Aorta (tissue), 5 donors: Measurements from ENCODE around the gene CBLC. TPM values are rescaled to one million over a fixed set of nuclear protein-coding genes. Genes with fewer than 3 reads are reported as not detected.
A peak's percentile ranks its signal among the peaks of the same experiment; 100 is the strongest.

Source experiments
- ATAC-seq: fragments of 200-7000 bp; cut with Tn5 transposase; one replicate; pipeline ENCODE4 v1.9.1; 2022; ENCODE audit warnings: moderate library complexity; ENCODE audit not compliant: low FRiP score
- DNase-seq, 2 donors: peaks; one replicate each; pipeline ENCODE4 v3.0.0-alpha.2; 2020
- H3K27ac ChIP-seq, 2 donors: one replicate each; pipeline ENCODE4 v1.5.1; 2013; ENCODE audit warnings: low read length in 2 of 2, mild to moderate bottlenecking in 2 of 2, moderate library complexity in 2 of 2, control low read depth in 1 of 2, inconsistent platforms in 1 of 2, low read depth in 1 of 2
- H3K27me3 ChIP-seq, 2 donors: one replicate each; pipeline ENCODE4 v1.6.1; 2013; ENCODE audit warnings: control low read depth in 1 of 2, low read length in 1 of 2, mild to moderate bottlenecking in 1 of 2, moderate library complexity in 1 of 2; ENCODE audit not compliant: insufficient read depth in 2 of 2, control insufficient read depth in 1 of 2
- H3K36me3 ChIP-seq, 2 donors: one replicate each; pipeline ENCODE4 v1.6.1; 2013; ENCODE audit warnings: control low read depth in 1 of 2, low read length in 1 of 2, mild to moderate bottlenecking in 1 of 2; ENCODE audit not compliant: insufficient read depth in 2 of 2, control insufficient read depth in 1 of 2
- H3K4me1 ChIP-seq, 2 donors: one replicate each; pipeline ENCODE4 v1.6.1; 2013; ENCODE audit warnings: low read length in 2 of 2, control low read depth in 1 of 2, mild to moderate bottlenecking in 1 of 2, moderate library complexity in 1 of 2; ENCODE audit not compliant: insufficient read depth in 2 of 2, control insufficient read depth in 1 of 2
- H3K4me3 ChIP-seq, 2 donors: one replicate each; pipeline ENCODE4 v1.5.1; 2013; ENCODE audit warnings: low read length in 2 of 2, control low read depth in 1 of 2, mild to moderate bottlenecking in 1 of 2
- H3K9me3 ChIP-seq: one replicate; pipeline ENCODE4 v1.6.1; 2013; ENCODE audit warnings: mild to moderate bottlenecking, low read length; ENCODE audit not compliant: control insufficient read depth
- WGBS, 2 donors: extraction: QIAGEN DNeasy Blood & Tissue Kit; methylation state at CpG; one replicate each; pipeline ENCODE4 v1.1.7; 2013; 5-methylcytosine and 5-hydroxymethylcytosine counted together
- intact Hi-C, 2 donors: fragments of 100-400 bp; cut with DNase I; formaldehyde crosslinking; loops; one replicate each; pipeline versions ENCODE4 v1.14.2 to v1.15.0; 2022
- polyA plus RNA-seq, 2 donors: library from polyadenylated mRNA; stranded (reverse); fragments of 200-250 nt; gene quantifications; one replicate each; pipeline ENCODE4 v1.2.3, GENCODE V29; 2013
- total RNA-seq, 2 donors: library from RNA; stranded (reverse); fragmentation: NEBNext Ultra II Directional; extraction: Animal tissue kit (Norgen Biotek cat#: 25700); gene quantifications; one replicate each; pipeline ENCODE4 v1.2.1, GENCODE V29; 2021
- donor health status: healthy with polysubstance abuse.
- donor health status: Bipolar disorder and iron deficiency.
- donor health status: DM: no; HTN: no; CAD: no.
- donor health status: DM: no; HTN: no; CAD: no.
- donor health status: DM: yes; HTN: yes; CAD: no.

CBLC gene
- total and polyA plus RNA-seq, 4 donors = 13.3 TPM; not detected in 3

GRCh38 chr19:44737238-44738071 is 40.2 kb upstream of the CBLC start:
- Histone ChIP-seq H3K4me1 (no peaks in the 10 kb centered on the region), H3K9me3 (no peaks in the 10 kb centered on the region), H3K36me3 (no peaks in the 10 kb centered on the region), H3K27me3 (no peaks in the 10 kb centered on the region), H3K27ac (no peak overlapping the region), H3K4me3 (no peak overlapping the region)
- no peak for DNase-seq
- no peak for ATAC-seq
- intact Hi-C loops = no loop called here
- 53% methylated on average over 13 of the region's 13 CpGs for WGBS, 2 donors

- Histone ChIP-seq H3K36me3 (no peaks in the 10 kb centered on the region), H3K4me1 (no peaks in the 10 kb centered on the region), H3K4me3 (no peak overlapping the region), H3K27me3 (no peaks in the 10 kb centered on the region), H3K27ac (no peak overlapping the region), H3K9me3 (no peaks in the 10 kb centered on the region)
- no peak for ATAC-seq
- DNase-seq = no peak
- WGBS, 2 donors = 88% methylated on average over 2 of the region's 2 CpGs
- intact Hi-C loops = no loop called here
These were observed 39.6 kb upstream of the CBLC start for GRCh38 chr19:44738136-44738535.

GRCh38 chr19:44738603-44739558 is 38.8 kb upstream of the CBLC start:
- no peaks in the 10 kb centered on the region for H3K27me3 ChIP-seq
- ATAC-seq (no peak), DNase-seq (no peak)
- H3K27ac ChIP-seq = no peak overlapping the region
- H3K36me3 ChIP-seq = no peaks in the 10 kb centered on the region
- H3K4me3 ChIP-seq = no peak overlapping the region
- H3K9me3 ChIP-seq = no peaks in the 10 kb centered on the region
- H3K4me1 ChIP-seq = no peaks in the 10 kb centered on the region
- WGBS, 2 donors = 57 to 61% methylated on average over 11 of the region's 11 CpGs
- intact Hi-C loops = no loop called here

- ATAC-seq = no peak
- WGBS, 2 donors = 41 to 43% methylated on average over 3 of the region's 3 CpGs
- no peaks in the 10 kb centered on the region for H3K4me1 ChIP-seq
- H3K27ac ChIP-seq = no peak overlapping the region
- no peak for DNase-seq
- H3K9me3 ChIP-seq = no peaks in the 10 kb centered on the region
- H3K27me3 ChIP-seq = no peaks in the 10 kb centered on the region
- H3K36me3 ChIP-seq = no peaks in the 10 kb centered on the region
- no peak overlapping the region for H3K4me3 ChIP-seq
- intact Hi-C loops = loop anchor here in 1 of 2 donors (2.0 kb wide), 1 partner anchor 16 kb away; no protein-coding TSS in a partner anchor
These were observed 37.3 kb upstream of the CBLC start for GRCh38 chr19:44740351-44740824.

- Histone ChIP-seq H3K4me3 (no peak overlapping the region), H3K27me3 (no peaks in the 10 kb centered on the region), H3K36me3 (no peaks in the 10 kb centered on the region), H3K9me3 (no peaks in the 10 kb centered on the region), H3K27ac (peak overlapping the region in 1 of 2 donors; percentile 84), H3K4me1 (no peaks in the 10 kb centered on the region)
- ATAC-seq (no peak), DNase-seq (no peak)
- intact Hi-C loops = loop anchor here in 1 of 2 donors (2.0 kb wide), 1 partner anchor 16 kb away; no protein-coding TSS in a partner anchor
- 35 to 36% methylated on average over 6 of the region's 6 CpGs for WGBS, 2 donors
These were observed 36.4 kb upstream of the CBLC start for GRCh38 chr19:44741258-44741731.

- 1 to 6% methylated on average over 11 to 13 of the region's 13 CpGs for WGBS, 2 donors
- Histone ChIP-seq H3K4me3 (no peak overlapping the region), H3K4me1 (no peaks in the 10 kb centered on the region), H3K36me3 (no peaks in the 10 kb centered on the region), H3K27me3 (no peaks in the 10 kb centered on the region), H3K9me3 (no peaks in the 10 kb centered on the region), H3K27ac (peak overlapping the region in 1 of 2 donors; percentile 81)
- DNase-seq = peak; percentile 99
- peak; percentile 96 for ATAC-seq
- intact Hi-C loops = loop anchor here in 1 of 2 donors (2.0 kb wide), 1 partner anchor 17 kb away; no protein-coding TSS in a partner anchor
These were observed 35.8 kb upstream of the CBLC start for GRCh38 chr19:44741841-44742329.

- ATAC-seq (no peak), DNase-seq (no peak)
- no peaks in the 10 kb centered on the region for H3K9me3 ChIP-seq
- H3K27me3 ChIP-seq = no peaks in the 10 kb centered on the region
- no peaks in the 10 kb centered on the region for H3K36me3 ChIP-seq
- peak overlapping the region in 1 of 2 donors; percentile 81 for H3K27ac ChIP-seq
- no peaks in the 10 kb centered on the region for H3K4me1 ChIP-seq
- no peak overlapping the region for H3K4me3 ChIP-seq
- WGBS, 2 donors = 42 to 43% methylated on average over 20 of the region's 20 CpGs
- intact Hi-C loops = no loop called here
These were observed 35.2 kb upstream of the CBLC start for GRCh38 chr19:44742330-44743061.

- 85 to 86% methylated on average over 3 of the region's 3 CpGs for WGBS, 2 donors
- H3K27ac ChIP-seq = peak overlapping the region in 1 of 2 donors; percentile 18
- no peaks in the 10 kb centered on the region for H3K36me3 ChIP-seq
- no peak for ATAC-seq
- H3K4me1 ChIP-seq = no peaks in the 10 kb centered on the region
- no peaks in the 10 kb centered on the region for H3K27me3 ChIP-seq
- no peaks in the 10 kb centered on the region for H3K9me3 ChIP-seq
- intact Hi-C loops = no loop called here
- H3K4me3 ChIP-seq = no peak overlapping the region
- DNase-seq = no peak
These were observed 32.8 kb upstream of the CBLC start for GRCh38 chr19:44744871-44745332.
